Measurements from ENCODE around the gene OR2S2. TPM values are rescaled to one million over a fixed set of nuclear protein-coding genes. Genes with fewer than 3 reads are reported as not detected.

OR2S2 gene
- total RNA-seq, 4 donors from 2014 or later = not detected

DNA sequence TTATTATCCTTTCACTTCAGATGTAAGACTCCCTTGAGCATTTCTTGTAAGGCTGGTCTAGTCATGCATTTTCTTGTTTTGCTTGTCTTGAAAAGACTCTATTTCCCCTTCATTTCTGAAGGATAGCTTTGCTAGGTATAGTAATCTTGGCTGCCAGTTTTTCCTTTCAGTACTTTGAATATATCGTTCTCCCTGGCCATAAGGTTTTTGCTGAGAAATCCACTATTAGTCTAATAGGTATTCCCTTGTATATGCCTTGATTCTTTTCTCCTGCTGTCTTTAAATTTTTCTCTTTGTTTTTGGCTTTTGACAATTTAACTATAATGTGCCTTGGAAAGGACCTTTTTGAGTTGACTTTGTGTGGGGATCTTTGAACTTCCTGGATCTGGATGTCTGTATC is 16.8 kb upstream of the OR2S2 start:
- TF ChIP-seq POLR2AphosphoS5 (IDR thresholded peaks at IDR 0.05) = no peak
- TF ChIP-seq, protein P1, sequence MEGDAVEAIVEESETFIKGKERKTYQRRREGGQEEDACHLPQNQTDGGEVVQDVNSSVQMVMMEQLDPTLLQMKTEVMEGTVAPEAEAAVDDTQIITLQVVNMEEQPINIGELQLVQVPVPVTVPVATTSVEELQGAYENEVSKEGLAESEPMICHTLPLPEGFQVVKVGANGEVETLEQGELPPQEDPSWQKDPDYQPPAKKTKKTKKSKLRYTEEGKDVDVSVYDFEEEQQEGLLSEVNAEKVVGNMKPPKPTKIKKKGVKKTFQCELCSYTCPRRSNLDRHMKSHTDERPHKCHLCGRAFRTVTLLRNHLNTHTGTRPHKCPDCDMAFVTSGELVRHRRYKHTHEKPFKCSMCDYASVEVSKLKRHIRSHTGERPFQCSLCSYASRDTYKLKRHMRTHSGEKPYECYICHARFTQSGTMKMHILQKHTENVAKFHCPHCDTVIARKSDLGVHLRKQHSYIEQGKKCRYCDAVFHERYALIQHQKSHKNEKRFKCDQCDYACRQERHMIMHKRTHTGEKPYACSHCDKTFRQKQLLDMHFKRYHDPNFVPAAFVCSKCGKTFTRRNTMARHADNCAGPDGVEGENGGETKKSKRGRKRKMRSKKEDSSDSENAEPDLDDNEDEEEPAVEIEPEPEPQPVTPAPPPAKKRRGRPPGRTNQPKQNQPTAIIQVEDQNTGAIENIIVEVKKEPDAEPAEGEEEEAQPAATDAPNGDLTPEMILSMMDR (IDR thresholded peaks at IDR 0.05) = no peak
- no peak for TF ChIP-seq POLR2A (IDR thresholded peaks at IDR 0.05)
- no peak for TF ChIP-seq EP300 (IDR thresholded peaks at IDR 0.05)
- H3K27me3 ChIP-seq = peaks cover 45% of the 10 kb centered on the region

DNA sequence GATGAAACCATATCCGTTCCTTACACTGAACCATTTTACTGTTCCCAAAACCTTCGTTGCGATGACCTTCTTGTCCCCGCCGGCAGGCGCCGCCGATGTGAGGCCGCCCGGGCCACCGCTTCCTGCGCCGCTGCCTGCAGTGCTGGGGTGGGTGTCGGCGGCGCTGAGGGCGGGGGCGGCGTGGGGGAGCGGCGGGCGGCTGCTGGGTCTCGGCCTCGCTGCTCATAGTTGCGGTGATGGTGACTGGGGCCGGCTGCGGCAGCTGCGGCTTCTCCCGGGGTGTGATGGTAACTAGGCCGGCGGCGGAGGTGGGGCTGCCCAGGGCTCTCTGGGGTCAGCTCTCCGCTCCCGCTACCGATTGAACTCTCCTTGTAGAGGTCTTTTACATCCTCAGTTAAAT is 14.1 kb upstream of the OR2S2 start:
- 22% methylated on average over 30 of the region's 35 CpGs for WGBS
- H3K27me3 ChIP-seq = peaks cover 49% of the 10 kb centered on the region

More for the DNA sequence above, 16.8 kb upstream of the OR2S2 start:
- no peak overlapping the region for H3K4me3 ChIP-seq
- peaks cover 4% of the 10 kb centered on the region for H3K4me1 ChIP-seq
- 97% methylated on average over 1 of the region's 1 CpG for WGBS
- DNase-seq (ENCODE audit: low spot score in 2 of 2) = no peak
- peaks cover 9% of the 10 kb centered on the region for H3K9me3 ChIP-seq
- H3K27ac ChIP-seq = no peak overlapping the region
- no peaks in the 10 kb centered on the region for H3K36me3 ChIP-seq

DNA sequence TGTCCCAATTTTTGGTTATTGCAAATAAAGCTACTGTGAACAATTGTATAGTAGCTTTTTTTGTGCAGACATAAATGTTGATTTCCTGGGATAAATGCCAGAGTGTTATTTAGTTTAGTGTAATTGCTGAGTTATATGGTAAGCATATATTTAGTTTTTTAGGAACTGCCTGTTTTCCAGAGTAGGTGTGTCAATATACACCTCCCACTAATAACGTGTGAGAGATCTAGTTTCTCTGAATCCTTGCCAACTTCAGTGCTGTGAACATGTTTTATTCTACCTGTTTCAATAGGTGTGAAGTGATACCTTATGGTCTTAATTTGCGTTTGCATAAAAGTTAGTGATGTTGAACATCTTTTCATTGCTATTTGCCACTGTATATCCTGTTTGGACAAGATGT is 9.1 kb upstream of the OR2S2 start:
- Histone ChIP-seq H3K36me3 (no peaks in the 10 kb centered on the region), H3K4me1 (peaks cover 1% of the 10 kb centered on the region), H3K9me3 (no peaks in the 10 kb centered on the region), H3K4me3 (no peak overlapping the region), H3K27me3 (peaks cover 21% of the 10 kb centered on the region), H3K27ac (no peak overlapping the region)
- DNase-seq (ENCODE audit: low spot score in 2 of 2) = no peak
- 48% methylated on average over 2 of the region's 2 CpGs for whole genome bisulfite sequencing
- TF ChIP-seq POLR2A (IDR thresholded peaks at IDR 0.05) = no peak
- TF ChIP-seq POLR2AphosphoS5 (IDR thresholded peaks at IDR 0.05) = no peak
- TF ChIP-seq, protein P1 (IDR thresholded peaks at IDR 0.05) = no peak
- no peak for TF ChIP-seq EP300 (IDR thresholded peaks at IDR 0.05)

More for the DNA sequence above, 14.1 kb upstream of the OR2S2 start:
- DNase-seq (ENCODE audit: low spot score in 2 of 2) = no peak
- H3K36me3 ChIP-seq = no peaks in the 10 kb centered on the region
- H3K9me3 ChIP-seq = peaks cover 9% of the 10 kb centered on the region
- no peak overlapping the region for H3K27ac ChIP-seq
- peaks cover 4% of the 10 kb centered on the region for H3K4me1 ChIP-seq
- H3K4me3 ChIP-seq = no peak overlapping the region
- TF ChIP-seq EP300 (IDR thresholded peaks at IDR 0.05) = no peak
- TF ChIP-seq, protein P1 (IDR thresholded peaks at IDR 0.05) = no peak
- TF ChIP-seq POLR2A (IDR thresholded peaks at IDR 0.05) = no peak
- no peak for TF ChIP-seq POLR2AphosphoS5 (IDR thresholded peaks at IDR 0.05)

DNA sequence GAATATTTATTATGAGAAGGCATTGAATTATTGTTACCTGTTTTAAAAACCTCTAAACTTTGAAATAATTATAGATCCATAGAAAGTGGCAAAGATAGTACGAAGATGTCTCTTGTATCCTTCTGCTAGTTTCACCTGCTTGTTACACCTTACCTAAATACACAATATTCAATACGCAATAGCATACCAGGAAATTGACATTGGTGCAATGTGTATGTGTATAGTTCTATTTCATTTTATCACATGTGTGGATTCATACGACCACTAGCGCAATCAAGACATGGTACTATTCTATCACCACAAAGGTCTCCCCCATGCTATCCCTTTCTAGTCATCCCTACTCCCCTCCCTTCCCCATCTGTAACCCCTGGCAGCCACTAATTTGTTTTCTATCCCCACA is 8.5 kb upstream of the OR2S2 start:
- Histone ChIP-seq H3K27me3 (peaks cover 15% of the 10 kb centered on the region), H3K27ac (no peak overlapping the region), H3K4me1 (no peaks in the 10 kb centered on the region), H3K4me3 (no peak overlapping the region), H3K9me3 (no peaks in the 10 kb centered on the region), H3K36me3 (no peaks in the 10 kb centered on the region)
- 79% methylated on average over 4 of the region's 4 CpGs for whole genome bisulfite sequencing
- no peak for DNase-seq (ENCODE audit: low spot score in 2 of 2)
- TF ChIP-seq, protein P1 (IDR thresholded peaks at IDR 0.05) = no peak
- TF ChIP-seq EP300 (IDR thresholded peaks at IDR 0.05) (no peak), POLR2AphosphoS5 (IDR thresholded peaks at IDR 0.05) (no peak), POLR2A (IDR thresholded peaks at IDR 0.05) (no peak)

DNA sequence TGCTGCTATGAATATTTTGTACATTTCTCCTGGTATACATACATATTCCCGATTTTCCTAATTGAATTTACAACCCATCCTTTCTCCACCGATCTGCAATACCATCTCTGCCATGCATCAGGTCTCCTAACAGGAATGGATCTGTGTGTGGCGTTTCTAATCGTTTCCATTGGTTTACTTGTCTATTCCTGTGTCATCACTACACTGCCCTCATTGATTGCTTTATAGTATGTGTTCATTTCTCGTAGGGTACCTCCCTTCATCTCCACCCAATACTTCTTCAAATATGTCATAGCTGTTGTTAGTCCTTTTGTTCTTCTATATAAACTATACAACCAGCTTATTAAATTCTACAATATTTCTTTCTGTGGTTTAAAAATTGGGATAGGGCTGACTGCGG is 7.1 kb upstream of the OR2S2 start:
- Histone ChIP-seq H3K27ac (no peak overlapping the region), H3K27me3 (peaks cover 11% of the 10 kb centered on the region), H3K4me1 (no peaks in the 10 kb centered on the region), H3K9me3 (no peaks in the 10 kb centered on the region), H3K36me3 (no peaks in the 10 kb centered on the region), H3K4me3 (no peak overlapping the region)
- no peak for DNase-seq (ENCODE audit: low spot score in 2 of 2)
- WGBS = 77% methylated on average over 6 of the region's 6 CpGs
- TF ChIP-seq, protein P1 (IDR thresholded peaks at IDR 0.05) = no peak
- TF ChIP-seq EP300 (IDR thresholded peaks at IDR 0.05) (no peak), POLR2AphosphoS5 (IDR thresholded peaks at IDR 0.05) (no peak), POLR2A (IDR thresholded peaks at IDR 0.05) (no peak)

Measured in suprapubic skin (tissue), 4 donors.